ENCODE results near the gene OXER1.

Gene OXER1

DNA sequence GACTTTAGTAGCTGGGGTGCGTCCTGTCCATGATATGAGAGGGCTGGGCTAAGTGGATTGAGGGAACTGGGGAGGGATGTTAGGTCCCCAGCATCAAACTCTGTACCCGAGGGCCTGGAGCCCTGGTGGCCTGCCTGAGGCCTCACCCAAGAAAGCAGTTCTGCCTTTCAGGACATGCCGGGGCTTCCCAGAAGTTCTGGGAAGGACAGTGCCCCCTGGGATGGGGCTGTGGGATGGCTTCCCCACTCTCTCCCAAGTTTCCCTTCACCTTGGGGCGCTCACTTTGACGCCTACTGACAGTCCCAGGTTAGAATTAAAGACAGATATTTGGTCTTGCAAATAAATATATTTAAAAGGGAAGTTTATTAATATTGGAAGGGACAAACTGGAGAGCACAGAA, 1.8 kb downstream of the OXER1 start:
- H3K36me3 Mint-ChIP-seq (ENCODE audit: insufficient read depth): no peaks in the 10 kb centered on the region
- peaks cover 5% of the 10 kb centered on the region for H3K4me1 Mint-ChIP-seq
- ATAC-seq (replicated peaks; ENCODE audit: extremely low read depth, poor library complexity, severe bottlenecking) (no peak), DNase-seq (ENCODE audit: low spot score in 2 of 2) (no peak)
- H3K4me3 Mint-ChIP-seq: no peak overlapping the region
- no peaks in the 10 kb centered on the region for H3K27me3 Mint-ChIP-seq
- no peak overlapping the region for H3K27ac Mint-ChIP-seq (ENCODE audit: low read depth)
- no peaks in the 10 kb centered on the region for H3K9me3 Mint-ChIP-seq

DNA sequence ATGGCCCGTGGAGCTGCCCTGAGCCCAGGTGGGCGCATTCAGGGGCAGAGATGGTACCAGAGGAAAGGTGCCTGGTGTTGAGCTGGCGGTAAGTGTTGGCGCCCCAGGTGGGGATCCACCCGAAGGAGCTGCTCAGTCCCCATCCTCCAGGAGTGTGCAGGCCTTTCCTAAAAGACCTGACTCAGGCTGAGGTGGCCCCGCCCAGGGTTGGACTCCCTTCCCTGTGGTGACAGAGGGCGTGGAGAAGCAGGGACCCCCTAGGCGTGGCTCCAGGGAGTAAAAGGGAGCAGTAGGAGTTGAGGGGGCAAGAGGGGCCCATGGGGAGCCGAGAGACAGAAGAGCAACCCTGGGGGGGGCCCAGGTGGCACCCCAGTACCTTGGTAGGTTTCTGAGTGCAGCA, 2.4 kb downstream of the OXER1 start:
- H3K27me3 Mint-ChIP-seq: no peaks in the 10 kb centered on the region
- H3K9me3 Mint-ChIP-seq: no peaks in the 10 kb centered on the region
- DNase-seq (ENCODE audit: low spot score in 2 of 2): no peak
- H3K4me1 Mint-ChIP-seq: peaks cover 5% of the 10 kb centered on the region
- H3K36me3 Mint-ChIP-seq (ENCODE audit: insufficient read depth): no peaks in the 10 kb centered on the region
- no peak for ATAC-seq (replicated peaks; ENCODE audit: extremely low read depth, poor library complexity, severe bottlenecking)
- H3K27ac Mint-ChIP-seq (ENCODE audit: low read depth): no peak overlapping the region
- H3K4me3 Mint-ChIP-seq: no peak overlapping the region

DNA sequence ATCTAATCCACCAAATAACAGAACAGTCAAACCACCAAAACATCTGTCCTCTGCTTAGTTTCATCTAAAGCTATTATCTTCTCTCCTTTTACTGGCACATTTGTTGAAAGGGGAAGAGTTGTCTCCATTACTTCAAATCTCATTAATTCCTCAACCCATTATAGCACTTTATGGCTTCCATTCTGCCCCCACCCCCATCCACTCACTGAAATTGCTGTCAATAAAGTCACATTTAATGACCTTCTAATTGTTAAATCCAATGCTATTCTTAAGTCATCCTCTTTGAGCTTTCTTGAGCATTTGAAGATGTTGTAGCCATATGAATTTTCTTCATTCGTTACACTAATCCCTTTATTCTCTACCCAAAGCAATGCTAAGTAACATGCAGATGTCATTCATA, 5.2 kb downstream of the OXER1 start:
- H3K36me3 Mint-ChIP-seq (ENCODE audit: insufficient read depth): peaks cover 1% of the 10 kb centered on the region
- DNase-seq (ENCODE audit: low spot score in 2 of 2) (no peak), ATAC-seq (replicated peaks; ENCODE audit: extremely low read depth, poor library complexity, severe bottlenecking) (no peak)
- peaks cover 5% of the 10 kb centered on the region for H3K4me1 Mint-ChIP-seq
- no peaks in the 10 kb centered on the region for H3K27me3 Mint-ChIP-seq
- H3K4me3 Mint-ChIP-seq: no peak overlapping the region
- no peaks in the 10 kb centered on the region for H3K9me3 Mint-ChIP-seq
- no peak overlapping the region for H3K27ac Mint-ChIP-seq (ENCODE audit: low read depth)

DNA sequence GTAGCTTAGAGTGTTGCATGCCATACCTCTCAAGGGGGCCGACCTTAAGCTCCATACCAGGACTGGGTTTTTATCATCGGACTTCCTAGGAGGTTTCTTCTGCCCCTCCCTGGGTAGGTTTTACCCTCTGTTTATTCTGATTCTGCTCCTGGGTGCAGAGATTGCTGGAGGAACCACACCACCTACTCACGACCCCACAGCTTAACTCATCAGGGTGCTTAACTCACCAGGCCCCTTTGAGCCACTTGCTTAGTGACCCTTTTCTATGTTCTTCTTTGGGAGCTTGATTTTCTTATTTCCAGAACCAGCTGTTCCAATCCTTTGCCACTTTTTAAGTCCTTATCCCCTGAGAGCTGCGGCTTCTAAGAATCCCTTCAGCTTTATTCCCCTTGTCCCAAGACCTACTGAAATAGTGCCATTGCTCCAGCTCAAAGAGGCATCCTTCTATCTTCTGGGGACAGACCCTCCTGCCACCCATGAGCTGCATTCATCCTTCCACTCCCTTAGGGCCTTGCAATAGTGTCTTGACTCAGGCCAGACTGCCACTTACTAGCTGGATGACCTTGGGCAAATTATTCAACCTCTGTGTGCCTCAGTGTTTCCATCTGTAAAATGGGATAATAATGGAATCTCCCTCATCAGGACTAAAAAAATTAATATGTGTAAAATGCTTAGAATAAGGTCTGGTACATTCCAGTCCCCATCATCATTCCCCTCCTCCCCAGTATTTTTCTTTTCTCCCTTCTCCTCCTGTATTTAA, 5.8 kb downstream of the OXER1 start:
- Mint-ChIP-seq H3K9me3 (no peaks in the 10 kb centered on the region), H3K27ac (ENCODE audit: low read depth) (no peak overlapping the region), H3K36me3 (ENCODE audit: insufficient read depth) (peaks cover 1% of the 10 kb centered on the region), H3K27me3 (no peaks in the 10 kb centered on the region), H3K4me1 (peaks cover 5% of the 10 kb centered on the region), H3K4me3 (no peak overlapping the region)
- DNase-seq (ENCODE audit: low spot score in 2 of 2) (no peak), ATAC-seq (replicated peaks; ENCODE audit: extremely low read depth, poor library complexity, severe bottlenecking) (no peak)

DNA sequence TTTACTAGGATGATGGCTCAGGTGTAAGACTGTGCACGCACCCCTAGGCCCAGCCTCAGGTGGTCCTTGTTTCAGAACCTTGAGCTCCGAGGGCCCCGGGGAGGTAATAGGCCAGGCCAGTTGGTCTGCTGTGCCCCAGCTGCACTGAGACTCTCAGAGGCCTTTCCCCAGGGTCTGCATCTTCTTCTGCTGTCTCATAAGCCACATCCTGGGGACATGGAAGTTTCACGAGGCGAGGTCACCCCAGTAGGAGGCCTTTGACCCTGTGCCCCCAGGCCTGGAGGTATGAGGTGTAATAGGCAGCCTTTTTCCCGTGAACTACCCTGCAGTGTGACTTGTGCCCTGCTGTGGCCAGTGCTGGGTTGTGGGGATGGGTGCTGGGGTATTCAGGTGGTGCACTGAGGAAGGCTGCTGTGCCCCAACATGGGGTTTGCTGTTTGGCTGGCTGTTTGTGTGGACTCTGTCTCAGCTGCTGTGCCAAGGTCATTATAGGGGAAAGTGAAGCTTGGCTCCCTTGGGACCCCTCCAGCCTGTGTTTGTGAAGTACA, 6.9 kb downstream of the OXER1 start:
- no peak overlapping the region for H3K27ac Mint-ChIP-seq (ENCODE audit: low read depth)
- H3K36me3 Mint-ChIP-seq (ENCODE audit: insufficient read depth): peaks cover 1% of the 10 kb centered on the region
- H3K27me3 Mint-ChIP-seq: no peaks in the 10 kb centered on the region
- ATAC-seq (replicated peaks; ENCODE audit: extremely low read depth, poor library complexity, severe bottlenecking) (no peak), DNase-seq (ENCODE audit: low spot score in 2 of 2) (no peak)
- H3K4me1 Mint-ChIP-seq: peaks cover 5% of the 10 kb centered on the region
- no peak overlapping the region for H3K4me3 Mint-ChIP-seq
- H3K9me3 Mint-ChIP-seq: no peaks in the 10 kb centered on the region

DNA sequence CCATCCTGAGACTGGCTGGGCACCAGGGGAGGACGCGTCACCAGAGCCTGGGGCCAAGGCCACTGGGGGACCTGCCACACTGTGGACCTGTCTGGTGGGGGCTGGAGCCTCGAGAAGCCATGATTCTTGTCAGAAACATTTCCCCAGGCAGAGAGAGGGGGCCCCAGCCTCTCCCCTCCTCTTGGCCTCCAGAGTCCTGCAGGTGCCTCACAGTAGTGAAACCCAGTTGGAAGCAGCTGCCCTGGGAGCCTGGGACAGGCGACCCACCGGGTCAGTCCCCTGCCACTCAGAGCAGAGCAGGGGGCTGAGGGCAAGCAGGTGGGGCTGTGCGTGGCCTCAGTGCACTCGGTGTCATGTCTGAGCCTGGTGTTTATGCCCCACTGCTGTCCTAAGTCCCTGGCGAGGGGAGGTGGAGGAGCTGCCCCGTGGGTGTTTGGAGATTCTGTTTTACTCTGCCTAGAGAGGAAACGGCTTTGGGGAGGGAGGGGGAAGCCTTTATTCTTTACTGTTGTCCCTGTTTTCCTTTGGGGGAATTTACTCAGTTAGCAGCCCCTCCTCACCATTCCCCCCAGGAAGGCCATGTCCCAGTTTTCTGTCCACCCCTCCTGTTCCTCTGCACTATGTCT, 7.7 kb downstream of the OXER1 start:
- Mint-ChIP-seq H3K9me3 (no peaks in the 10 kb centered on the region), H3K4me1 (peaks cover 5% of the 10 kb centered on the region), H3K36me3 (ENCODE audit: insufficient read depth) (peaks cover 1% of the 10 kb centered on the region), H3K27me3 (no peaks in the 10 kb centered on the region), H3K27ac (ENCODE audit: low read depth) (no peak overlapping the region), H3K4me3 (no peak overlapping the region)
- no peak for ATAC-seq (replicated peaks; ENCODE audit: extremely low read depth, poor library complexity, severe bottlenecking)
- no peak for DNase-seq (ENCODE audit: low spot score in 2 of 2)

DNA sequence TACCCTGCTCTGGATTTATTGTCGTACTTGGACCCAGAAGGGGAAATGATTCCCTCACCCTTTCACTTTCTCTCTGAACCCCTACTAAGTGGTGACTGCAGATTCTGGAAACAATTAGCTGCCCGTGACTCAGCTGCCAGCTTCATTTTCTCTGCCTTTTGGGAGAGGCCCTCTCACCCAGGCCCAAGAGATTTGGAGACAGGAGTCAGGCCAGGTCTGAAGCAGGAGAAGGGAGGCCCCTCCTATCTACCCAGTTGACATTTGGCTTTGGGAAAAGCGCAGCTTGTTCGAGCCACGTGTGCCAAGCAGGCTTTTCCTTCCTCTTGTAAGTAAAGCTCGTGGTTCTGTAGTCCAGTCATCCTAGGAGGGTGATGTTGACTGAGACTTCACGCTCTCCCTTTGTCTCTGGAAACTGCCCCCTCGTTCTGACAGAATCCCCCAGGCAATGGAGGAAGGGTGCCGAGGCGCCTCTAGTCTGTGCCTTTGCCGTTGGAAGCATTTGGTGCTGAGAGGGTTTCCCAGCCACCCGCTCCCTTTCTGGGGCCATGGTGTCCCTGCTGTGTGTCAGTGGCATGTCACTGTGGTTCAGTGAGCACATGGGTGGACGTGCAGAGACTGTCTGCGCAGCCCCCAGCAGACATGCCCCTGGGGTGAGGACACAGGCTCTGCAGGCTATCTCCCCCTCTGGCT, 8.6 kb downstream of the OXER1 start:
- no peak overlapping the region for H3K27ac Mint-ChIP-seq (ENCODE audit: low read depth)
- no peaks in the 10 kb centered on the region for H3K9me3 Mint-ChIP-seq
- H3K36me3 Mint-ChIP-seq (ENCODE audit: insufficient read depth): peaks cover 1% of the 10 kb centered on the region
- ATAC-seq (replicated peaks; ENCODE audit: extremely low read depth, poor library complexity, severe bottlenecking) (no peak), DNase-seq (ENCODE audit: low spot score in 2 of 2) (no peak)
- H3K4me3 Mint-ChIP-seq: no peak overlapping the region
- H3K27me3 Mint-ChIP-seq: no peaks in the 10 kb centered on the region
- H3K4me1 Mint-ChIP-seq: no peaks in the 10 kb centered on the region

DNA sequence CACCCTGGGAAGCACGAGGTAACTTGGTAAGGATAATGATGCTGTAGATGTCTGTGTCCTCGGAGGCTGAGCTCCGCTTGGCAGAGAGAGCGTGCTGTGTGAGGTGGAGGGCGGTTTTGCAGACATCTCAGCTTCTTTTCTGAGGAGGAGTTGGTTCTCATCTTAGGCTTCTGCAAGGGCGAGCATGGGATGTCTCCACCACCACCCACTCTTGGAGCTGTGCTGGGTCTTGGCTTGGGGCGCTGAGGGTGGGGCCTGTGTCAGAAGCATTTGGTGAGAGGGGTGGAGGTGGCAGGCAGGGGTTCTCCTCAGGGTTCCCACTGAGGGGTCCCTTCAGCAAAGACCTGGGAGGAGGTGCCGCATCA, 9.2 kb downstream of the OXER1 start:
- no peak for ATAC-seq (replicated peaks; ENCODE audit: extremely low read depth, poor library complexity, severe bottlenecking)
- no peak overlapping the region for H3K4me3 Mint-ChIP-seq
- no peaks in the 10 kb centered on the region for H3K4me1 Mint-ChIP-seq
- peaks cover 1% of the 10 kb centered on the region for H3K36me3 Mint-ChIP-seq (ENCODE audit: insufficient read depth)
- no peak for DNase-seq (ENCODE audit: low spot score in 2 of 2)
- H3K27ac Mint-ChIP-seq (ENCODE audit: low read depth): no peak overlapping the region
- no peaks in the 10 kb centered on the region for H3K27me3 Mint-ChIP-seq
- H3K9me3 Mint-ChIP-seq: no peaks in the 10 kb centered on the region

DNA sequence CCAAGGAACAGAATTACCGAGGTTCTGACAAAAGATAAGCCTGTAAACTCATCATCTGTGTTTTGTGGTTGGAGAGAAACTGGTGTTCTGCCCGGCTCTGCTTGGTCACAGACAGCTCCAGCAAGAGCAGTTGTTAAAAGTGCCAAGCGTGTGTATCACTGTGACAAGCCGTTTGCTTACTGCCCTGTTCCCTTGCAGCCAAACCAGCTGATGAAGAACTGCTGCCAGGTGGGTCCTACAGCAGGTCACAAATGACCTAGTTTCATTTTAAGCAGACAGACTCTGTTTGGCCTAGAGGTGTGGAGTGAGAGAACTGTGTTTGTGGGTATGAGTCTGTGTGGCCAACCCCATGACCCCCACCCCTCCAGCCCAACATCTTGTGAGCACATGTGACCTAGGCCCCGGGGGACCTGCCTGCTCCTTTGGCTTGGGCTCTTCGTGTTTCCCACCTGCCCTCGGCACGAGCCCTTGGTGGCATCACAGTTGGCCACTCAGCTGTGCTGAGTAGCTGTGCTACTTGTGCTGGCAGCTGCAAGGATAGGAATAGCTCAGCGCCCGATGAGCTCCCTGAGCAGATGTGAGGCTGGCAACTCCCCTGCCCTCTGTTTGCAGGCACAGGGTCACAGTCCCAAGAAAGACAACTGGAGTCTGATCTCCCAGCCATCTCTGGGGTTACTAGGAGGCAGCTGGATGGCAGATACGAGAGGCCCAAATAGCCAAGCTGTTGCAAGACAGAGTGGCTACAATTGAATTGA, 9.7 kb downstream of the OXER1 start:
- peak; percentile 21 for ATAC-seq (replicated peaks; ENCODE audit: extremely low read depth, poor library complexity, severe bottlenecking)
- peaks cover 1% of the 10 kb centered on the region for H3K36me3 Mint-ChIP-seq (ENCODE audit: insufficient read depth)
- H3K4me3 Mint-ChIP-seq: no peak overlapping the region
- H3K27me3 Mint-ChIP-seq: no peaks in the 10 kb centered on the region
- H3K4me1 Mint-ChIP-seq: no peaks in the 10 kb centered on the region
- DNase-seq (ENCODE audit: low spot score in 2 of 2): no peak
- H3K27ac Mint-ChIP-seq (ENCODE audit: low read depth): no peak overlapping the region
- no peaks in the 10 kb centered on the region for H3K9me3 Mint-ChIP-seq

DNA sequence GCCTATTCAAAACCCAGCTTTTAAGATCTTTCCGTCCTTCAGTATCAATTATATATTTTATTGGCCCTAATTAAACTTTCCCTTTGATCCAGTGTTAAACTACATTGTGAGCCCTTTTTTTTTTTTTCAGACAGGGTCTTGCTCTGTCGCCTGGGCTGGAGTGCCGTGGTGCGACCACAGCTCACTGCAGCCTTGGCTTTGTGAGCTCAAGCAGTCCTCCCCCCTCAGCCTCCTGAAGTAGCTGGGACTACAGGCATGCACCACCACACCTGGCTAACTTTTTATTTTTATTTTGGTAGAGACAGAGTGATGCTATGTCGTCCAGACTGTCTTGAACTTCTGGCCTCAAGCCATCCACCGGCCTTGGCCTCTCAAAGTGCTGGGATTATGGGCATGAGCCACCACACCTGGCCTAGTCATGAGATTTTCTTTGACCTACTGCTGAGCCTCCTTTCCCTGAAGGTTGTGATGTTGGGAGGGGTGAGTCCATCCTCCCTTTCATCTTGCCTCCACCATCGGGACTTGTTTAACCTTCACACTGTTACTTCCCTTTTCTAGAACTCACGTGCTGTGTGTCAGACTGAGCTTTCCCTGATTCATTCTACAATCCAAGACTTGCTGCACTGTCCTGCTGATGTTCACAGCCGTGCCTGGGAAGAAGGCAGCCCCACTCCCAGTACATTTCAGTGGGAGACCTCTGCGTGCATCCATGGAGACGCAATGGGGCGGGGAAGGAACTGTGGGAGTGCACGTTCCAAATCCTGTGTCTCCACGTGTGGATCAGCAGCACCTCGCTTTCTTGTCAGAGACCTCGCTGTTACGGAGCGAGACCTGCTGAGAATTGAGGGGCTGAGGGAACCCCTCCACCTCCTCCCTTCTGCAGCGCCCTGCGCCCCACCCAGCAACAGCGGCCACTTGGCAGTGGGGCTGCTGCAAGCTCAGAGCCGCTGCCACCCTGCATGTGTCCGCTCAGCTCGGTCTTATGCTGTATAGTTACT, 10.8 kb downstream of the OXER1 start:
- Mint-ChIP-seq H3K27me3 (no peaks in the 10 kb centered on the region), H3K4me3 (no peak overlapping the region), H3K4me1 (no peaks in the 10 kb centered on the region), H3K36me3 (ENCODE audit: insufficient read depth) (peaks cover 1% of the 10 kb centered on the region), H3K9me3 (no peaks in the 10 kb centered on the region), H3K27ac (ENCODE audit: low read depth) (no peak overlapping the region)
- no peak for ATAC-seq (replicated peaks; ENCODE audit: extremely low read depth, poor library complexity, severe bottlenecking)
- no peak for DNase-seq (ENCODE audit: low spot score in 2 of 2)

DNA sequence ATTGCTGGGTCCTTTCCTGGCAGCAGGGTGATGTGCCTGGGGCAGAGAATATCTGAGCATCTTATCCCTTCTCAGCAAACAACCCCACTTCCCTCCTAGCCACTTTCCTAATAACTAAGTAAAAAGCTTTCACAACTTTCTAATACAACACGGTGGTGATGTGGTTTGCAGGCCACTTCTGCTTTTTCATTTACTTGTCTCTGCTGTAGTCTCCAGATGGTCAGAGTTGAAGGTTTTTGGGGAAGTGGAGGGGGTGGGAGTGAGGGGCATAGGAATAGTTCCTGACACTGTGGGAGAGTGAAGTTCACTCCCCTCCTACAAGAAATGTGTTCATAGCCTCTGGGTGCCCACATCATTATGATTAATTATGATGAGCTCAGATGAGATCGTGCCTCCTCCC, 11.6 kb downstream of the OXER1 start:
- Mint-ChIP-seq H3K9me3 (no peaks in the 10 kb centered on the region), H3K36me3 (ENCODE audit: insufficient read depth) (peaks cover 2% of the 10 kb centered on the region), H3K4me1 (no peaks in the 10 kb centered on the region), H3K4me3 (no peak overlapping the region), H3K27ac (ENCODE audit: low read depth) (peak overlapping the region; percentile 38), H3K27me3 (no peaks in the 10 kb centered on the region)
- DNase-seq (ENCODE audit: low spot score in 2 of 2) (no peak), ATAC-seq (replicated peaks; ENCODE audit: extremely low read depth, poor library complexity, severe bottlenecking) (peak; percentile 59)

All from central memory CD8-positive, alpha-beta T cell (primary cell).